HG03139 (cell line): ENCODE measurements around the gene MAN2C1.
"Not testable (repeated sequence)": the region's sequence is repeated elsewhere in the genome, so short reads cannot be mapped to it uniquely, and the experiment has no call there.

Experiments
- ATAC-seq: cut with Tn5 transposase; IDR thresholded peaks from one replicate; pipeline ENCODE4 v1.9.1; 2021; ENCODE audit not compliant: unreplicated experiment

MAN2C1 gene

DNA sequence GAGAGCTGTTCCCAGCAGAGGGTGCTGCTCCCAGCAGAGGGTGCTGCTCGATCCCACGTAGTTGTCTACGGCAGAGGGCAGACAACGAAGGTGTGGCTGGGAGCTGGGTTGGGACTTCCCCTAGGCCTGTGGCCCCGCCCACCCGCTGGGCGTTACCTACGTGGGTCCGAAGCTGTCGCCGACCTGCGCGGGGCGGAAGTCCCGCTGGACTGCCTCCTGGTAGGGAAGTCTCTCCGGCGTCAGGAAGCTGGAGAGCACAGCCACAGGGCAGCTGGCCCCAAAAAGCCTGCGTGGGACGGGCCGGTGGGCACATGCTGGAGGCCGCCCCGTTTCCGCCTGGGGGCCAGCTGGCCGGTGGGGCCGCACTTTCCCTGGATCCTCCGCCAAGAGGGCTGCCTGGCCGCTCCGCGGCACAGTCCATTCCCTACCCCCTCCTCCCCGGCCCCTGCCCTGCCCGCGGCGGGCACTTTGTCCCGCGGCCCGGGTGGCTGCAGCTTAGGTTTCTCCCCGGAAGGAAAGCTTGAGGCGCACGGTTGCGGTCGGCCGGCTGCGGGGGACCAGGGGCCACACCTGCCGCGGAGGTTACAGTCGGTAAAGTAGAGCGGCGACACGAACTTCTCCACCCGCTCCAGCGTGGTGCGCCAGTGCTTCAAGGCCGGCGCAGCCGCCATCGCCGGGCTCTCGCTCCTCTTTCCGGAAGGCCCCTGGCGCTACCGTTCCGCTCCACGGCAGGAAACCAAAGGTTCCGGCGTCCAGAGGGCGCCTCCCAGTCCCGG lies at the start of gene MAN2C1:
Gene MAN2C1 (minus strand): TSS at position 695 of the 776 bp plus-strand sequence. CDS start 24 bp downstream, at position 671.
- peak; percentile 67 for ATAC-seq

DNA sequence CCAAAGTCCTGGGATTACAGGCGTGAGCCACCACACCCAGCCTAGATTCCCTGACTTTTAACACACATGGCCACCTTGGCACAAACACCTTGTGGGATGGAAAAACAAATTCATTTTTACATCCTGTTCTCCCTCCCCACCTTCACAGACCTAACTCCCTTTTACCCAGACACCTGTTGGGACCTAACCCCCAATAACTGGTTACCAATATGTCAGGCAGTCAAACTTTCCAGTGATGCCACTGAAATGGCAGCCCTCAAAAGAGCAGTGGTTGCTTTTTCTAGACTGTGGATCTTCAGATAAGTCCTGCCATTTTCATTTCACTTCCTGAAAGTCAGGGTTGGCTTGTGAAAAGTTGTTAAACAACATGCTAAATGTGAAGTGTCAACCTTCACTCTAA lies 48.2 kb upstream of the MAN2C1 start:
- ATAC-seq: no peak

DNA sequence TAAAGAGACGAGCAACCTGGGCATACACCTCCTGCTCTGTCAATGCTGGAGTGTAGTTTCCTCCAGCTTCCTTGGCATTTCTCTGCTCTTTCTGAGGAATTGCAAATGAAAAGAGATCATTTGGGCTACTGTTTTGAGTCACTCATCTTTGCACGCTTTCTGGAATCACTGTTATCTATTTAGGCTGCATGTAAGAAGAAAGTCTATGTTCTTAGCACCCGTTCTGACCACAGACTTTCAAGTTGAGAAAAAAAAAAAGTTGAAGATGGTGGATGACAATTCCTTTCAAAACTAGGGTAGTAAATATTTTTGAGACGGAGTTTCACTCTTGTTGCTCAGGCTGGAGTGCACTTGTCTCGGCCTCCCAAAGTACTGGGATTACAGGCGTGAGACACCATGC lies 41.8 kb upstream of the MAN2C1 start:
- no peak for ATAC-seq

DNA sequence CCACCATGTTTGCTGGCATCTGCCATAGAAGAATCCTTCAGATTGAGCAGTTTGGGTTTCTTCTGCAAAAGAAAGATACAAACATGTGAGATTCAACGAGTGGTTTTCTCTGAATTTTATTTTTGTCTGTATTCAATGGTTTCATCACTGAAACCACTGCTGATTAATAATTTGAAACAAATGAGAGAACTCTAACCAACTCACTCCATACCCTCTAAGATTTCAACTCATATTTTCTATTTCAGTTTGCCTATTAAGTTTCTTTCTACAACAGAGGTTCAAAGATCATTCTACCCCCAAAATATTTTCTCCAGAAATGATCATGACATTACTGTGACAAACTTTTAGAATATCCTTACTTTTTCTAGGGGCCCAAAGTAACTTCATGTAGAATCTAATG lies 38.7 kb upstream of the MAN2C1 start:
- no peak for ATAC-seq

DNA sequence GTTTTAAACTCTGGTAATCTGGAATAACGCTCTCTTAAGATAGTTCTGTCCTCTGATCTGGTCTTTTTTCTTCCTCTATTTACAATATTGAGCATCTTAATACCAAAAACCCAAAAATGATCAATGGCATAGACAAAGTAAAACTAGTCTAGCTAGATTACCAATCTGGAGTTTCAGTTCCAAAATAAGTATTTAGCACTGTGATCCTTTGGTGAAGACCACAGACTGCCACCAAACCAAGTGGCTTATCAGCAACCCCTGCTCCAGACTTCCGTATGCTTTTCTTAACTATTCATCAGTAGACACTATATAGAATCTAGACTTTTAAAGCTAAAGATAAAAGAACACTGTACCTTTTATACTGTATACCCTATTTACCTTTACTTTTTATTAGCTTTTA lies 35.5 kb upstream of the MAN2C1 start:
- no peak for ATAC-seq

DNA sequence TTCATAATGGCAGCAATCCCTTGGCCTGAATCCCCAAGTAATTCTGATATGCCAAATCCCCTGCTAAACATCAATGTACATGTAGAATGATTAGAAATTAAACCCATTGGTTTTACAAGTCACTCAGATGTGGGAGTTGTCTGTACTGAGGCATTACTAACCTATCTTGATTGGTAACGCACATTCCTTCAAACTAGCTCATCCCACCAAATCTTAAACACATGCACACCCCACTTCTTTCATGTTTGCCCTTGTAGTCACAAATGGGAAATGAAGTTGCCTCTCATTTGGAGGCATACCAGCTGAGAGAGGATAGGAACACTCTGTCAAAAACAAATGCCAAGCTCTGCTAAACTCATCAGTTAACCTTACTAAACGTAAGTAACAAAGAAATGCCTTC lies 29.1 kb upstream of the MAN2C1 start:
- no peak for ATAC-seq

DNA sequence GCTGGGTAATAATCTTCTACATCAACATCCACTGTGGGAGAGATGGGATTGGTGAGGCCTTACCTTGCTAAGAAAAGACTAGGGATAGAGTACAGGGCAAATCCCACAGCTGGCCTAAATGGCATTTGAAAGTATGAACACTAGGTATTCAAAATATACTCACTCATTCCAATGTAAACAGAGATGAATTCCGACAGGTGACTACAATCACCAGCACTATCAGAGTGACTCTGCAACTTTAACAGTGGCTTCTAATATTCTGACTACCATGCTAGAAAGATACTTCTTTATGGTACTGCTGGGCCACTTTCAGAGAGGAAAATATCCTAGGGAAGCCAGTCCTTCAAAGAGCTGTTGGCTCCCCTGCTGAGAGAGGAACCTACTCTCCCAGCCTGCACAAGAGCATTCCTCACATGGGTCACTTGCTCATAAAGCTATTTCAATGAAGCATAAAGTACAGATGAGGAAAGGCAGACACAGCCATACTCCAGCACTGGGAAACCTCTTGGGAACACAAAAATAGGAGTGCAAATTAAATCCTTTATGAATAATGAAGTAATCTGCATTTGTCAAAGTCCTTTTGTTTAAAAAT lies 21.5 kb upstream of the MAN2C1 start:
- no peak for ATAC-seq

DNA sequence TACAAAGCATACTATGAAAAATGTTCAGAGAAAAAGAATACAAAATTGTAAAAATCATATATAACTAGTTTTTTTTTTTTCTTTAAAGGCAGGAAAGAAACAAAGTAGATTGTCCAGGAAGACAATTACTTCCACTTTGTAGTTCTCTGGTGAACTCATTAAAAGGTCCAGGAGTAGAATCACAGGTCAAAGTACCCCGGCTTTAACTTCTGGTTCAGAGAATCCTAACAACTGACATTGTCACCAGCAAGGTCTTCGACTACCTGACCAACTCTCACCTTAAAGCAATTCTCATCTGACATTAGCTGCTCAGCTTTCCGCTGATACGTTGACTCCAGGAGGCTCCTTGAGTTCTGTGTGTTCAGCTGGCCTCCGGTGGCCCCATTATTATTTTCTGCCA lies 15.6 kb upstream of the MAN2C1 start:
- ATAC-seq: not testable (repeated sequence)

DNA sequence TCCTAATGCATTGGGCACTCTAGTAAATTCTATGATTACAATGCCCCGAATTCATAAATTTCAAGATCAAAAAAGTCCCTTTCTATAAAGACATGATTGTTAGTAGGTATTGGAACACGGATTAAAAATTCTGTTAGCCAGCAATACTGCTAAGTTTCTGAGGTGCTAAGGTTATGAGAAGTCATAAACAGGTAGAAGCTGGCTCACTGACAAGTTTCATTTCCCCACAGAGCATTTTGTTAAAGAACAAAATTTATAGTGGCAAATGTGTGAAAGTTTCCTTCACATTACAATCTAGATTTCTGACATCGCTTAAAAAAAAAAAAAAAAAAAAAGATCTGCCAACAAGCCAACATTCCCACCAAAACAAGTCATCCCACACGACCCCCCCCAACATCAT lies 12.4 kb upstream of the MAN2C1 start:
- ATAC-seq: no peak

DNA sequence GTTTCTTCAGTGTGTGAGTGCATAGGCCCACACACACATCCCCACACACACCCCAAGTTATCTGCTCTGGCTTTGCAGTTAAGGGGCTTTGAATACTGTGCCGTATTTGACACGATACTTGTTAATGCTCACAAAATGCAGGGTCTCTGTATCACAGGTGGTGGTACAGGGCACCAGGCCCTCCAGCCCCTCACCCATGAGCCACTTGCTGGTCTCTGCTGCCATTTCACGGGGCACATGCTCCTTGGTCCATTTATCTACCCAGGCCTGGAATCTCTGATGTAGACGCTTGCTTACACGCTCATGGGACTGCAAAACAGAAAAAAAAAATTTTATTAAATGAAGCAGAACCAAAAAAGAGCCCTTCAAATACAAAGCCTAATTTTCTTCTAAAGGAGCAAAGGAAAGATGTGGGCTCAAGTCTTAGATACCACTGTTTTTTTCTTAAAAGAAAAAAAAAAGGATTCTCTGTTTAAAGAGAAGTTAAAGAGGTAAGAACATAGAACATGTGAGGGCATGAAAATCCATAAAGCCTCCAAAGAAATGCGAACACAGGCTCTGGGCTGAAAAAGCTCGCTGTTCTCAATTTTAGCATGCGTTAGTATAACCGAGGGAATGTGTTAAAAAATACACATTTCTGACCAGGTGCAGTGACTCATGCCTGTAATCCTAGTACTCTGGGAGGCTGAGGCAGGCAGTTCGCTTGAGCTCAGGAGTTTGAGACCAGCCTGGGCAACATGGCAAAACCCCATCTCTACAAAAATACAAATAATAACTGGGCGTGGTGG lies 3.7 kb upstream of the MAN2C1 start:
- ATAC-seq: no peak

DNA sequence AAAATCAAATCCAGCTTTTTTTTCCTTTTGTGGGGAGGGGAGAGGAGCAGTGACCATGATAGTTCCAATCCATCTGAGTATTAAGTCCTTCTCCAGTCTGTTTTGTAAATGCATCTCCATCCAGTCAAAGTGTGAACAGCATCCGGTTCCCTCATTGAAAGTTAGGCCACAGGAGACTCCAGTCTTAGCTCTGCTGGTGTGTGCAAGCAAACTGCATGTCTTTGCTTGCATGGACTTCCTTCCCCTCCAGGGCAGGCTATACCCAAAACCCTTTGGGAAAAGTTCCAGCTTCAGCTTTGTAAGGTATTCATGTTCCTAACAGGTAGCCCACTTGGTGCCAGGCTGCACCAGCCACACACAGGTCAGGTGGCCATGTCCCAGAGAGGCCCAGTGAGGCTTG lies 3.1 kb upstream of the MAN2C1 start:
- ATAC-seq: no peak

DNA sequence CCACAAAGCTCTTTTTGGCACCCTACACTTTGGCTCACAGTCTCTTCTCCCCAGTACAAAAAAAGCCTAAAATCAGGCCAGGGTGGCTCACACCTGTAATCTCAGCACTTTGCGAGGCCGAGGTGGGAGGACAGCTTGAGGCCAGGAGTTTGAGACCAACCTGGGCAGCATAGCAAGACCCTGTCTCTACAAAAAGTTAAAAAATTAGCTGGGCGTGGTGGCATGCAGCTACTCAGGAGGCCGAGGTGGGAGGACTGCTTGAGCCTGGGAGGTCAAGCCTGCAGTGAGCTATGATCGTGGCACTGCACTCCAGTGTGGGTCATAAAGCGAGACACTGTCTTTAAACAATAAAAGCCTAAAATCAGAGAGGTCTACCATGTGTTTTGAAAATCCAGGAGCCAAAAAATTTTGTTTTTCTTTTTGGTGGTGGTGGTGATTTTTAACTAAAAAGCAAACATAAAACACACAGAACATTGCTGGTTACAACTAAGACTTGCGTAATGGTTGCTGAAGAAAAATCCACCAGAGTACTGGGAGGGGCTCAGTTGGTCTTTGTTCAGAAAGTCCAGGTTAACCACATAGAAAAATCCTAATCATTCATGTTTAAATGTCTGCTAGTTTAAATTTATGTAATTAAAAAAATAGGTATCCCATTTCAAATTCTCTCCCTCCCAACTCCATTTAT lies 1.6 kb upstream of the MAN2C1 start:
- ATAC-seq: no peak

DNA sequence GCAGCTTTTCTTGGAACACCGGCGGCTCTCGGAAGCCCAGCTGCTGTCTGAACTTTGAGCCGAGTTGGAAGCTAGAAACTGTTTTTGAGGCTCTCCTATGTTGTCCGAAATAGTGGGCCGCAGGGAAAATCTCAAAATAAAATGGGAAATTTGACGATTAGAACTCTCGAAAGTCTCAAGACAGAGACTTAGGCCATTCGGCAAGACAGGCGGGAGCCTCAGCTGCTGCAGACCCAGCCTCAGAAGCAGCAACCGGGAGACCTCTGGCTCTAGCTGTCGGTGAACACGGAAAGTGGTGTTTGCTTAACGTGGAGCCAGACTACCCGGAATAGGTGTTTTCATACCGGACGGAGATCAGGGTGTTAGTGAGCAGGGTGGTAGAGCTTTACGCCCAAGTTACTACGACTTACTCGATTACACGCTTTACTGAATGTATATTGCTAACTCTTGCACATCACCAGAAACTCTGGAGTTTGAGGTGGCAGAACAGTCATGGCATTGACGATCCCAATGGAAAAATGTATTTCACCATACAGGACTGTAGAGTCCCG lies 357 bp upstream of the MAN2C1 start:
- ATAC-seq: no peak

DNA sequence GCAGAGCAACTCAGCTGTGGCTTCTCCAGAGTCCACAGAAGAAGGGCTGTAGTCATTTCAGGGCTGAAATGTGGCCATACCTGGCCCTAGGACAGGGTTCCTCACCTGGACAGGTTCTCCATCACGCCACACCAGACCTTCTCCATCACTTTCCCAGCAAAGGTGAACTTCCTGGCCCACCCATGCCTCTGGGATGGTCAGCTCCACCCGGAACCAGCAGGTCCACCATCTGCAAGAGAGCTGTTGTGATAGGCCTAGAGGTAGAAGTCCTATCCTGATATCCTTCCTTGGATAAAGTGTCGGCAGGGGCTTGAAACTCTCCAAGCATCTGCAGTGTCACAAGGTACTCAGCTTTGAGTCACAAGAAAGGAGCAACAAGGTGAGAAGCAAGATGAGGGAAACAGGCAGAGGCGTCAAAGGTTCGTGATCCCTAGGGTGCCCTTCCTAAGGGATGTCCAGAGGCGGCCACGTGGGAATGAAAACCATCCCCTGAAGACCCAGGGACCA lies 948 bp downstream of the MAN2C1 start:
- no peak for ATAC-seq

DNA sequence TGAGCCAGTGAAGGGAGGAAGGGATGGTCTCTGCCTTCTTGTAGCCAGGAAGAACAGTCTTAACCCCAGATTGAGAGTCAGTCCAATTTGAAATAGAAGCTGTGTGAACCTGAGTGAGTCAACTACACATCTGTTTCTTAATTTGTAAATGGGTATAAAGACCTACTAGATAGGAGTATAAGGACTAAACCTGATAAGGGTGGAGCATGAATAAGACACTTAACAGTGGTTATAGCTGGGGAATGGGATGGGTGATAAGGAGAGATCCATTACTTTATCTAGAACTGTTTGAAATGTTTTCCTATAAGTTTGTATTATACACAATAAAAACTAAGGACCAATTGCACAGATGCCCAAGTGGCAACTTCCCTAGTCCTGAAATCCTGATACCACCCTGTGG lies 1.4 kb downstream of the MAN2C1 start:
- ATAC-seq: no peak

DNA sequence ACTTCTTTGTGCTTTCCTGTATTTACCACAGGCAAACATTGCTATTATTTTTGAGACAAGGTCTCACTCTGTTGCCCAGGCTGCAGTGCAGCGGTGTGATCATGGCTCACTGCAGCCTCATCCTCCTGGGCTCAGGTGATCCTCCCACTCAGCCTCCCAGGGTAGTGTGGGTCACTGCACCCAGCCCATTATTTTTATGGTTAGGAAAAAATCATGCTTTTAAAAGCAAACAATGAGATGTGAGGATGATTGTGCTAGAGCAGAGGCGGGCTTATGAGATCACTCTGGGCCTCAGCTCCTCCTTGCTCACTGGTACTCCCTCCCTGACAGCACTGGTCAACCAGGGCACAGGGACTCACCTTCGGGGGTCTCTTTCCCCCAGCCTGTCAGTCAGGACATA lies 2.2 kb downstream of the MAN2C1 start:
- no peak for ATAC-seq

DNA sequence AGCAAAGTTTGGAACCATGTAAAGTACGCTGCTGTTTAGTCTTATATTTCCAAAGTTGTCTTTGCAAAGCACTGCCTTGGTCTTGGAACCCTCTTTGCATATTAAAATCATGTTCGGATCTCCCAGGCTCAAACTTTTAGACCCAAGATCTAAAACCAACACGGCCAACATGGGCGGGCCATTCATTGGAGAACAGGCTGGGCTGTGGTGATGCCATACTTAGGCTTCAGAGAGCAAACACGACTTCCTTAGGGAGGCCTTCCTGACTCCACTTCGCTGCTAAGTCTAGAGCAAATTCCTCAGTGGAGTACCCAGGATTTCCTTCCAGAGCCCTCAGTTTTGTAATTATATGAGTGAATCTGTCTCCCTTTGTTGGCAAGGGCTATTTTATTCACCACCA lies 3.5 kb downstream of the MAN2C1 start:
- no peak for ATAC-seq

DNA sequence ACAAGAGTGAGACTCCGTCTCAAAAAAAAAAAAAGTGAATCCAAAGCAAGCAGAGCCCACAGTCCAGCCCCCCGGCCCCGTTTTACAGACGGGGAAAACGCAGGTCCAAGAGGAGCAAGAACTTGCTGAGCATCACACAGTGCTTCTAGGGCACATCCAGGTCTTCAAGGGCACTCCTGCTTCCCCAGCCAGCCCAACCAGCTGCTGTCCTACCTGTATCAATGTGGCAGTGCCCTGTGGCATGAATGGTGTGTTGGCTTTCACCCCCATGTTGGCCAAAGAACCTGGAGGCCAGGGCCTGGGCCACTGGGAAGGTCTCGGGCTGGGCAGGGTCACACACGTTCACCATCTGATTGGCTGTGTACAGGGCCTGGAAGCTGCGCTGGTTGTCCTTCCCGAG lies 4.6 kb downstream of the MAN2C1 start:
- ATAC-seq: no peak

DNA sequence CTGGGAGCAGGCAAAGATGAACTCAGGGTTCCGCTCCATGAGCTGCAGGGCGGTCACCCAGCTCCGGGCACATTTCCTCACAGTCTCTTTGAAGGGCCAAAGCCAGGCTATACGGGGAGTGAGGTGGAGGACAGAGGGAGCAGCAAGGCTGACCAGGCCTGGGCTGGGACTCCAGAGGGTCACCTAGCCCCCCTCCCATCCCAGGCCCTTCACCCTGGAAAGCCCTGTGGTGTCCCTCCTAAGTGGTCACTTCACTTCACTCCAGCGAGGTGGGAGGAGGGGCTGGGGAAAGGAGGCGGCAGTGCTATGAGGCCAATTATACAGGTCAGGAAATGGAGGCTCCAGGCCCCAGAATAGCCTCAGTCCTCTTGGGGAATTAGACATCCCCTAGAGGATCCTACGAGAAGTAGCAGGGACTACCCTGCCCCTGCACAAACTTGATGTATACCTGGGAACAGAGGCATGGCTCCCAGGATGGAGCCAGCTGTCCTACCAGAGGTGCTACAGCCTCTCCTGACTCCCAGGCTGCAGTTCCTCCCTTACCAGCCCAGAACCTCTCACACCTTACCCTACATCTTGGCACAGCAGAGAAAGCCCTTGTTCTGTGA lies 5.7 kb downstream of the MAN2C1 start:
- no peak for ATAC-seq

DNA sequence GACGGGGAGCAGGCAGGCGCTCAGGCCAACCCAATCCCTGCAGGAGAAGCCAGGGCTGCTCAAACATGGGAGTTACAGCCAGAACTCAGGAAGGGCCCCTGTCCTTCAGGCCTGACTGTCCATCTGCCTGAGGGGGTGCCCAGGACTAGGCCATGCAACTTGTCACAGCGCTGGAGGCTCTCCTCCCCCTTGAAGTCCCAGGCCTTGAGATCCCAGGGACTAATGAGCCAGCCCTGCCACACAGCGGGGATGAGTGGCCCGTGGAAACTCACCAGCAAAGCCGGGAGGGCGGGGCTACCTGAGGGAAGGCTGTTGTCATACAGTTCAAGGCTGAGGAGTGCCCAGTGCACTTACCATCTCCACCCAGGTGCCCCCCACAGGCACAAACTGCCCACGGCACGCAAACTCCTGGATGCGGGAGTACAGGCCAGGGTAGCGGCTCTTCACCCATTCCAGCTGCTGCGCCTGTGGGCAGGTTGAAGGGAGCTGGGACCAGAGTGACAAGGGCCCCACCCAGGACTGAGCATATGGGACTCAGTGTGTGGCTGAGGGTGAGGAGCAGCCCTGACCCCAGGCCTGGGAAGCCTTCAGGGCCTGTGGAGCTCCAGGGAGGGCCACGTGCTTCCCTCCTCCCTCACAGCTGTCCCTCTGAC lies 6.3 kb downstream of the MAN2C1 start:
- no peak for ATAC-seq
